WTC11 (cell line): ENCODE results near the gene POLD3. TPM values are rescaled to one million over a fixed set of nuclear protein-coding genes. Genes with fewer than 3 reads are reported as not detected.

Experiments
- ATAC-seq: fragments of 200-7000 bp; cut with Tn5 transposase; 2 replicates; pipeline ENCODE4 v1.10.0; 2021; ENCODE audit warnings: mild to moderate bottlenecking, moderate library complexity
- CTCF ChIA-PET: fragments of 300-600 bp; sonication (Branson Sonifier 250); formaldehyde crosslinking; loops from one replicate; lab custom pipeline; 2021; ENCODE audit warnings: antibody characterized with exemption; lab: Charles Lee
- POLR2A ChIA-PET: fragments of 350-600 bp; sonication (Branson Sonifier 250); formaldehyde crosslinking; loops from one replicate; lab custom pipeline; 2021; ENCODE audit warnings: antibody characterized with exemption; lab: Charles Lee
- DNase-seq: peaks from one replicate; pipeline ENCODE4 v3.0.0; 2021; ENCODE audit warnings: low spot score
- H3K27ac Mint-ChIP-seq: 2 replicates; pipeline ENCODE4 v1.8.0; 2021; ENCODE audit warnings: mixed read lengths
- H3K27me3 Mint-ChIP-seq: 2 replicates; pipeline ENCODE4 v1.8.0; 2021; ENCODE audit warnings: low read depth, mild to moderate bottlenecking, moderate library complexity, mixed read lengths
- H3K36me3 Mint-ChIP-seq: 2 replicates; pipeline ENCODE4 v1.8.0; 2021; ENCODE audit warnings: mixed read lengths
- H3K4me1 Mint-ChIP-seq: 2 replicates; pipeline ENCODE4 v1.8.0; 2022; ENCODE audit warnings: mixed read lengths
- H3K4me3 Mint-ChIP-seq: 2 replicates; pipeline ENCODE4 v1.8.0; 2021; ENCODE audit warnings: mild to moderate bottlenecking, moderate library complexity, mixed read lengths
- H3K9me3 Mint-ChIP-seq: 2 replicates; pipeline ENCODE4 v1.8.0; 2021; ENCODE audit warnings: mixed read lengths
- MXD4 ChIP-seq: fragments of 250-450 bp; sonication (Bioruptor Pico); IDR thresholded peaks from 2 replicates; pipeline ENCODE4 v1.8.0; 2021; ENCODE audit warnings: mild to moderate bottlenecking, moderate library complexity, borderline replicate concordance
- NFYB ChIP-seq: sonication (generic); formaldehyde crosslinking; conservative IDR thresholded peaks from 2 replicates; pipeline ENCODE4 v1.8.0; 2022; ENCODE audit warnings: low read depth, missing genetic modification reagents
- OVOL2 ChIP-seq: fragments of 250-450 bp; sonication (Bioruptor Pico); IDR thresholded peaks from 2 replicates; pipeline ENCODE4 v1.9.0; 2021; ENCODE audit warnings: mild to moderate bottlenecking, borderline replicate concordance
- RORB ChIP-seq: fragments of 250-450 bp; sonication (Bioruptor Pico); IDR thresholded peaks from 2 replicates; pipeline ENCODE4 v1.9.0; 2021; ENCODE audit warnings: mild to moderate bottlenecking
- SMAD3 ChIP-seq: sonication (generic); formaldehyde crosslinking; IDR thresholded peaks from 2 replicates; pipeline ENCODE4 v1.8.0; 2022; ENCODE audit warnings: missing genetic modification reagents, mild to moderate bottlenecking, borderline replicate concordance
- TEAD4 ChIP-seq: sonication (generic); formaldehyde crosslinking; IDR thresholded peaks from 2 replicates; pipeline ENCODE4 v1.8.0; 2022; ENCODE audit warnings: mild to moderate bottlenecking, missing genetic modification reagents
- ZNF396 ChIP-seq: fragments of 250-450 bp; sonication (Bioruptor Pico); IDR thresholded peaks from 2 replicates; pipeline ENCODE4 v1.8.0; 2021; ENCODE audit warnings: mild to moderate bottlenecking, moderate library complexity, borderline replicate concordance
- ZNF416 ChIP-seq: fragments of 250-450 bp; sonication (Bioruptor Pico); IDR thresholded peaks from 2 replicates; pipeline ENCODE4 v1.9.0; 2021; ENCODE audit warnings: mild to moderate bottlenecking, inconsistent platforms
- ZNF423 ChIP-seq: fragments of 250-450 bp; sonication (Bioruptor Pico); IDR thresholded peaks from 2 replicates; pipeline ENCODE4 v2.1.2; 2022; ENCODE audit warnings: mild to moderate bottlenecking, moderate library complexity
- ZNF671 ChIP-seq: fragments of 250-450 bp; sonication (Bioruptor Pico); IDR thresholded peaks from 2 replicates; pipeline ENCODE4 v1.8.0; 2021; ENCODE audit warnings: mild to moderate bottlenecking
- total RNA-seq: library from RNA; stranded (reverse); gene quantifications from 3 replicates; pipeline ENCODE4 v1.2.3, GENCODE V29; 2021
- TF ChIP-seq, protein P1 (sequence below): sonication (generic); formaldehyde crosslinking; IDR thresholded peaks from 2 replicates; pipeline ENCODE4 v1.8.1; 2022; ENCODE audit warnings: low read depth, mild to moderate bottlenecking, moderate library complexity, missing genetic modification reagents, borderline replicate concordance
- TF ChIP-seq, protein P2 (sequence below): sonication (generic); formaldehyde crosslinking; IDR thresholded peaks from 2 replicates; pipeline ENCODE4 v1.8.1; 2023; ENCODE audit warnings: mild to moderate bottlenecking, missing genetic modification reagents, moderate library complexity
- TF ChIP-seq, protein P3 (sequence below): sonication (generic); formaldehyde crosslinking; conservative IDR thresholded peaks from 2 replicates; pipeline ENCODE4 v1.8.1; 2022; ENCODE audit warnings: mild to moderate bottlenecking, missing genetic modification reagents
- TF ChIP-seq, protein P4 (sequence below): sonication (generic); formaldehyde crosslinking; IDR thresholded peaks from 2 replicates; pipeline ENCODE4 v1.8.1; 2022; ENCODE audit warnings: missing genetic modification reagents, borderline replicate concordance
- TF ChIP-seq, protein P5 (sequence below): fragments of 250-450 bp; sonication (Bioruptor Pico); IDR thresholded peaks from 2 replicates; pipeline ENCODE4 v1.9.0; 2021; ENCODE audit warnings: mild to moderate bottlenecking
- TF ChIP-seq, protein P6 (sequence below): fragments of 250-450 bp; sonication (Bioruptor Pico); IDR thresholded peaks from 2 replicates; pipeline ENCODE4 v1.8.0; 2021; ENCODE audit warnings: mild to moderate bottlenecking
- TF ChIP-seq, protein P7 (sequence below): sonication (generic); formaldehyde crosslinking; IDR thresholded peaks from 2 replicates; pipeline ENCODE4 v1.8.1; 2022; ENCODE audit warnings: mild to moderate bottlenecking, missing genetic modification reagents, moderate library complexity, borderline replicate concordance
- TF ChIP-seq, protein P8 (sequence below): sonication (generic); formaldehyde crosslinking; IDR thresholded peaks from 2 replicates; pipeline ENCODE4 v1.8.0; 2022; ENCODE audit warnings: mild to moderate bottlenecking, missing genetic modification reagents
- TF ChIP-seq, protein P9 (sequence below): sonication (generic); formaldehyde crosslinking; IDR thresholded peaks from 2 replicates; pipeline ENCODE4 v1.8.0; 2023; ENCODE audit warnings: missing genetic modification reagents, mild to moderate bottlenecking, borderline replicate concordance
- TF ChIP-seq, protein P10 (sequence below): sonication (generic); formaldehyde crosslinking; IDR thresholded peaks from 2 replicates; pipeline ENCODE4 v1.8.1; 2023; ENCODE audit warnings: mild to moderate bottlenecking, moderate library complexity, missing genetic modification reagents

Gene POLD3
- total RNA-seq, 1 experiment from 2014 or later, result 24.1 TPM

DNA sequence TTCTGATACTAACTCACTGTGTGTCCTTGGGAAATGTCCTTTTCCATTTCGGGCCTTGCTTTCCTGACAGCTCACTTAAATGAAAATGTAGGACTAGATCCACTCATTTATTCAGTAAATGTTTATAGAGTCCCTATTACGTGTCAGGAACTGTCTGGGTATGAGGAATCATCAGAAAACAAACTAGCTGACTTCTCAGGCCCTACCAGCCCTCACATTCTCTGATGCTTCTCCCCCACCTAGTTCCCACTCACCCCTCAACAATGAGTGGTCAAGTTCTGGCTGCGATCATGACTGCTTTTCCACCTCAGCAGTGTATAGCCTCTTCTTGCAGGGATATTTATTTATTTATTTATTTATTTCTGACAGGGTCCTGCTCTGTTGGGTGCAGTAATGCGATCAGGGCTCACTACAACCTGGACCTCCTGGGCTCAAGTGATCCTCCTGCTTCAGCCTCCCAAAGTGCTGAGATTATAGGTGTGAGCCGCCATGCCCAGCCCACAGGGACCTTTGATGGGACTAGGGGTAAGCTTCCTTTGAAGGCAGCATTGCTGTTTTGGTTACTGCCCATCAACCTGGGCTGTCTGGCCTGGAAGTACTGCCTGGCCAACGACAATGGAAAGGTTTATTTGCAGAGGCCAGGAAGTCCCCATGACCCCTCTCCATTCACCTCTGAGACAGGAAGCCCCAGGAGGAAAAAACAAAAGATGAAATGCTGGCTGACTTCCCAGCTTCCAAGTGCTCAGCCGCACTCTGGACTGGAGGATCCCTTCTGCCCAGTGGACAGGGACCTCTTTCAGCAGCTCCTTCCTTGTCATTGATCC is 33.1 kb upstream of the POLD3 start (continued):
- TF ChIP-seq, protein P1, sequence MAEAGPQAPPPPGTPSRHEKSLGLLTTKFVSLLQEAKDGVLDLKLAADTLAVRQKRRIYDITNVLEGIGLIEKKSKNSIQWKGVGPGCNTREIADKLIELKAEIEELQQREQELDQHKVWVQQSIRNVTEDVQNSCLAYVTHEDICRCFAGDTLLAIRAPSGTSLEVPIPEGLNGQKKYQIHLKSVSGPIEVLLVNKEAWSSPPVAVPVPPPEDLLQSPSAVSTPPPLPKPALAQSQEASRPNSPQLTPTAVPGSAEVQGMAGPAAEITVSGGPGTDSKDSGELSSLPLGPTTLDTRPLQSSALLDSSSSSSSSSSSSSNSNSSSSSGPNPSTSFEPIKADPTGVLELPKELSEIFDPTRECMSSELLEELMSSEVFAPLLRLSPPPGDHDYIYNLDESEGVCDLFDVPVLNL, result no peak
- TF ChIP-seq, protein P2, sequence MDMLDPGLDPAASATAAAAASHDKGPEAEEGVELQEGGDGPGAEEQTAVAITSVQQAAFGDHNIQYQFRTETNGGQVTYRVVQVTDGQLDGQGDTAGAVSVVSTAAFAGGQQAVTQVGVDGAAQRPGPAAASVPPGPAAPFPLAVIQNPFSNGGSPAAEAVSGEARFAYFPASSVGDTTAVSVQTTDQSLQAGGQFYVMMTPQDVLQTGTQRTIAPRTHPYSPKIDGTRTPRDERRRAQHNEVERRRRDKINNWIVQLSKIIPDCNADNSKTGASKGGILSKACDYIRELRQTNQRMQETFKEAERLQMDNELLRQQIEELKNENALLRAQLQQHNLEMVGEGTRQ (CRISPR knock-in tag), result no peak
- TF ChIP-seq TEAD4 (CRISPR knock-in tag) (no peak), RORB (CRISPR knock-in tag) (no peak), ZNF416 (CRISPR knock-in tag) (no peak), OVOL2 (CRISPR knock-in tag) (no peak), ZNF671 (no peak)
- TF ChIP-seq, protein P3, sequence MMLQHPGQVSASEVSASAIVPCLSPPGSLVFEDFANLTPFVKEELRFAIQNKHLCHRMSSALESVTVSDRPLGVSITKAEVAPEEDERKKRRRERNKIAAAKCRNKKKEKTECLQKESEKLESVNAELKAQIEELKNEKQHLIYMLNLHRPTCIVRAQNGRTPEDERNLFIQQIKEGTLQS (CRISPR knock-in tag), result no peak
- TF ChIP-seq, protein P4, sequence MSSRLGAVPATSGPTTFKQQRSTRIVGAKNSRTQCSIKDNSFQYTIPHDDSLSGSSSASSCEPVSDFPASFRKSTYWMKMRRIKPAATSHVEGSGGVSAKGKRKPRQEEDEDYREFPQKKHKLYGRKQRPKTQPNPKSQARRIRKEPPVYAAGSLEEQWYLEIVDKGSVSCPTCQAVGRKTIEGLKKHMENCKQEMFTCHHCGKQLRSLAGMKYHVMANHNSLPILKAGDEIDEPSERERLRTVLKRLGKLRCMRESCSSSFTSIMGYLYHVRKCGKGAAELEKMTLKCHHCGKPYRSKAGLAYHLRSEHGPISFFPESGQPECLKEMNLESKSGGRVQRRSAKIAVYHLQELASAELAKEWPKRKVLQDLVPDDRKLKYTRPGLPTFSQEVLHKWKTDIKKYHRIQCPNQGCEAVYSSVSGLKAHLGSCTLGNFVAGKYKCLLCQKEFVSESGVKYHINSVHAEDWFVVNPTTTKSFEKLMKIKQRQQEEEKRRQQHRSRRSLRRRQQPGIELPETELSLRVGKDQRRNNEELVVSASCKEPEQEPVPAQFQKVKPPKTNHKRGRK, result no peak
- TF ChIP-seq, protein P5, sequence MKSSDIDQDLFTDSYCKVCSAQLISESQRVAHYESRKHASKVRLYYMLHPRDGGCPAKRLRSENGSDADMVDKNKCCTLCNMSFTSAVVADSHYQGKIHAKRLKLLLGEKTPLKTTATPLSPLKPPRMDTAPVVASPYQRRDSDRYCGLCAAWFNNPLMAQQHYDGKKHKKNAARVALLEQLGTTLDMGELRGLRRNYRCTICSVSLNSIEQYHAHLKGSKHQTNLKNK, result no peak
- TF ChIP-seq, protein P6, sequence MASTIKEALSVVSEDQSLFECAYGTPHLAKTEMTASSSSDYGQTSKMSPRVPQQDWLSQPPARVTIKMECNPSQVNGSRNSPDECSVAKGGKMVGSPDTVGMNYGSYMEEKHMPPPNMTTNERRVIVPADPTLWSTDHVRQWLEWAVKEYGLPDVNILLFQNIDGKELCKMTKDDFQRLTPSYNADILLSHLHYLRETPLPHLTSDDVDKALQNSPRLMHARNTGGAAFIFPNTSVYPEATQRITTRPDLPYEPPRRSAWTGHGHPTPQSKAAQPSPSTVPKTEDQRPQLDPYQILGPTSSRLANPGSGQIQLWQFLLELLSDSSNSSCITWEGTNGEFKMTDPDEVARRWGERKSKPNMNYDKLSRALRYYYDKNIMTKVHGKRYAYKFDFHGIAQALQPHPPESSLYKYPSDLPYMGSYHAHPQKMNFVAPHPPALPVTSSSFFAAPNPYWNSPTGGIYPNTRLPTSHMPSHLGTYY, result no peak
- TF ChIP-seq, protein P7, sequence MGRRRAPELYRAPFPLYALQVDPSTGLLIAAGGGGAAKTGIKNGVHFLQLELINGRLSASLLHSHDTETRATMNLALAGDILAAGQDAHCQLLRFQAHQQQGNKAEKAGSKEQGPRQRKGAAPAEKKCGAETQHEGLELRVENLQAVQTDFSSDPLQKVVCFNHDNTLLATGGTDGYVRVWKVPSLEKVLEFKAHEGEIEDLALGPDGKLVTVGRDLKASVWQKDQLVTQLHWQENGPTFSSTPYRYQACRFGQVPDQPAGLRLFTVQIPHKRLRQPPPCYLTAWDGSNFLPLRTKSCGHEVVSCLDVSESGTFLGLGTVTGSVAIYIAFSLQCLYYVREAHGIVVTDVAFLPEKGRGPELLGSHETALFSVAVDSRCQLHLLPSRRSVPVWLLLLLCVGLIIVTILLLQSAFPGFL, result no peak
- TF ChIP-seq, protein P8, sequence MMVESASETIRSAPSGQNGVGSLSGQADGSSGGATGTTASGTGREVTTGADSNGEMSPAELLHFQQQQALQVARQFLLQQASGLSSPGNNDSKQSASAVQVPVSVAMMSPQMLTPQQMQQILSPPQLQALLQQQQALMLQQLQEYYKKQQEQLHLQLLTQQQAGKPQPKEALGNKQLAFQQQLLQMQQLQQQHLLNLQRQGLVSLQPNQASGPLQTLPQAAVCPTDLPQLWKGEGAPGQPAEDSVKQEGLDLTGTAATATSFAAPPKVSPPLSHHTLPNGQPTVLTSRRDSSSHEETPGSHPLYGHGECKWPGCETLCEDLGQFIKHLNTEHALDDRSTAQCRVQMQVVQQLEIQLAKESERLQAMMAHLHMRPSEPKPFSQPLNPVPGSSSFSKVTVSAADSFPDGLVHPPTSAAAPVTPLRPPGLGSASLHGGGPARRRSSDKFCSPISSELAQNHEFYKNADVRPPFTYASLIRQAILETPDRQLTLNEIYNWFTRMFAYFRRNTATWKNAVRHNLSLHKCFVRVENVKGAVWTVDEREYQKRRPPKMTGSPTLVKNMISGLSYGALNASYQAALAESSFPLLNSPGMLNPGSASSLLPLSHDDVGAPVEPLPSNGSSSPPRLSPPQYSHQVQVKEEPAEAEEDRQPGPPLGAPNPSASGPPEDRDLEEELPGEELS (CRISPR knock-in tag), result no peak

DNA sequence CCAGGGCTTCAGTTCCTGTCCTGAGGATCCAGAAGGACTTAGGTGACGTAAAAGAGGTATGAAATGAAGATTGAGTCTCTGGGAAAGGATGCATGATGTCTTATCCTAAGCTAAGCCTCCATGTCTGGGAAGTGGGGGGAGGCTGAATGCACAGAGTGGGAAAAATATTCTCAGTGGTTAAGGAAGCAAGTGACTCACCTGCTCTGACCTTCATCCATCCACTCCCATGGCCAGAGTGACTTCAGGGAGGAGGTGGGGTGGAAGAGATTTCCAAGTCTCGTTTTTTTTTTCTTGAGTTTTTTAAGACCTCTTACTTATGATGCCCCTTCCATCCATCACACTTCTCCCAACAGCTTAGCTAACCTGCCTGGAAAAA is 32.5 kb upstream of the POLD3 start:
- Mint-ChIP-seq H3K27ac (no peak overlapping the region), H3K4me3 (no peak overlapping the region), H3K27me3 (peaks cover 4% of the 10 kb centered on the region; the same call in 1 of the 2 replicates), H3K9me3 (peaks cover 24% of the 10 kb centered on the region), H3K4me1 (no peaks in the 10 kb centered on the region), H3K36me3 (peaks cover 8% of the 10 kb centered on the region)
- DNase-seq (no peak), ATAC-seq (no peak)
- ChIA-PET POLR2A (no interaction called here), CTCF (interaction anchor here (1.0 to 1.6 kb wide), 3 partner anchors 11 to 110 kb away, joined by 3 to 5 read pairs (median 3); partner anchors contain the start of gene LIPT2)
- TF ChIP-seq ZNF423 (CRISPR knock-in tag) (no peak), ZNF396 (CRISPR knock-in tag) (no peak), SMAD3 (CRISPR knock-in tag) (no peak), MXD4 (no peak), NFYB (CRISPR knock-in tag) (no peak)
- TF ChIP-seq, protein P9, sequence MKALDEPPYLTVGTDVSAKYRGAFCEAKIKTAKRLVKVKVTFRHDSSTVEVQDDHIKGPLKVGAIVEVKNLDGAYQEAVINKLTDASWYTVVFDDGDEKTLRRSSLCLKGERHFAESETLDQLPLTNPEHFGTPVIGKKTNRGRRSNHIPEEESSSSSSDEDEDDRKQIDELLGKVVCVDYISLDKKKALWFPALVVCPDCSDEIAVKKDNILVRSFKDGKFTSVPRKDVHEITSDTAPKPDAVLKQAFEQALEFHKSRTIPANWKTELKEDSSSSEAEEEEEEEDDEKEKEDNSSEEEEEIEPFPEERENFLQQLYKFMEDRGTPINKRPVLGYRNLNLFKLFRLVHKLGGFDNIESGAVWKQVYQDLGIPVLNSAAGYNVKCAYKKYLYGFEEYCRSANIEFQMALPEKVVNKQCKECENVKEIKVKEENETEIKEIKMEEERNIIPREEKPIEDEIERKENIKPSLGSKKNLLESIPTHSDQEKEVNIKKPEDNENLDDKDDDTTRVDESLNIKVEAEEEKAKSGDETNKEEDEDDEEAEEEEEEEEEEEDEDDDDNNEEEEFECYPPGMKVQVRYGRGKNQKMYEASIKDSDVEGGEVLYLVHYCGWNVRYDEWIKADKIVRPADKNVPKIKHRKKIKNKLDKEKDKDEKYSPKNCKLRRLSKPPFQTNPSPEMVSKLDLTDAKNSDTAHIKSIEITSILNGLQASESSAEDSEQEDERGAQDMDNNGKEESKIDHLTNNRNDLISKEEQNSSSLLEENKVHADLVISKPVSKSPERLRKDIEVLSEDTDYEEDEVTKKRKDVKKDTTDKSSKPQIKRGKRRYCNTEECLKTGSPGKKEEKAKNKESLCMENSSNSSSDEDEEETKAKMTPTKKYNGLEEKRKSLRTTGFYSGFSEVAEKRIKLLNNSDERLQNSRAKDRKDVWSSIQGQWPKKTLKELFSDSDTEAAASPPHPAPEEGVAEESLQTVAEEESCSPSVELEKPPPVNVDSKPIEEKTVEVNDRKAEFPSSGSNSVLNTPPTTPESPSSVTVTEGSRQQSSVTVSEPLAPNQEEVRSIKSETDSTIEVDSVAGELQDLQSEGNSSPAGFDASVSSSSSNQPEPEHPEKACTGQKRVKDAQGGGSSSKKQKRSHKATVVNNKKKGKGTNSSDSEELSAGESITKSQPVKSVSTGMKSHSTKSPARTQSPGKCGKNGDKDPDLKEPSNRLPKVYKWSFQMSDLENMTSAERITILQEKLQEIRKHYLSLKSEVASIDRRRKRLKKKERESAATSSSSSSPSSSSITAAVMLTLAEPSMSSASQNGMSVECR (CRISPR knock-in tag), result no peak
- TF ChIP-seq, protein P10, sequence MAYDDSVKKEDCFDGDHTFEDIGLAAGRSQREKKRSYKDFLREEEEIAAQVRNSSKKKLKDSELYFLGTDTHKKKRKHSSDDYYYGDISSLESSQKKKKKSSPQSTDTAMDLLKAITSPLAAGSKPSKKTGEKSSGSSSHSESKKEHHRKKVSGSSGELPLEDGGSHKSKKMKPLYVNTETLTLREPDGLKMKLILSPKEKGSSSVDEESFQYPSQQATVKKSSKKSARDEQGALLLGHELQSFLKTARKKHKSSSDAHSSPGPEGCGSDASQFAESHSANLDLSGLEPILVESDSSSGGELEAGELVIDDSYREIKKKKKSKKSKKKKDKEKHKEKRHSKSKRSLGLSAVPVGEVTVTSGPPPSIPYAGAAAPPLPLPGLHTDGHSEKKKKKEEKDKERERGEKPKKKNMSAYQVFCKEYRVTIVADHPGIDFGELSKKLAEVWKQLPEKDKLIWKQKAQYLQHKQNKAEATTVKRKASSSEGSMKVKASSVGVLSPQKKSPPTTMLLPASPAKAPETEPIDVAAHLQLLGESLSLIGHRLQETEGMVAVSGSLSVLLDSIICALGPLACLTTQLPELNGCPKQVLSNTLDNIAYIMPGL (CRISPR knock-in tag), result no peak
